Common myeloid progenitor, CD34-positive (primary cell): ENCODE results near the gene PIK3R5.
"Not testable (repeated sequence)": the region's sequence is repeated elsewhere in the genome, so short reads cannot be mapped to it uniquely, and the experiment has no call there.

Experiments
- CTCF ChIA-PET: fragments of 350-600 bp; sonication (Branson Sonifier 250); formaldehyde crosslinking; loops from one replicate; lab custom pipeline; 2021; ENCODE audit warnings: antibody characterized with exemption; lab: Charles Lee
- POLR2A ChIA-PET: fragments of 350-600 bp; sonication (Branson Sonifier 250); formaldehyde crosslinking; loops from one replicate; lab custom pipeline; 2021; ENCODE audit warnings: antibody characterized with exemption; lab: Charles Lee
- DNase-seq, 3 donors: peaks; one replicate each; pipeline versions ENCODE4 v3.0.0 to v3.0.0-alpha.2; 2013
- H3K27ac ChIP-seq, 2 experiments: 1 replicate in 1 of 2; 2 replicates in 1 of 2; pipeline ENCODE4 v1.7.0; 2013; ENCODE audit warnings: inconsistent platforms in 2 of 2, low read length in 2 of 2, mild to moderate bottlenecking in 2 of 2, low read depth in 1 of 2, moderate library complexity in 1 of 2; ENCODE audit not compliant: severe bottlenecking in 2 of 2, insufficient read depth in 1 of 2, poor library complexity in 1 of 2
- H3K27me3 ChIP-seq, 5 experiments: replicated peaks in 2 of 5; 1 replicate in 3 of 5; 2 replicates in 2 of 5; pipeline versions ENCODE4 v1.6.1 to v1.7.0; 2013; ENCODE audit warnings: low read length in 4 of 5, mild to moderate bottlenecking in 2 of 5, moderate library complexity in 2 of 5, inconsistent platforms in 1 of 5; ENCODE audit not compliant: insufficient read depth in 5 of 5, control insufficient read depth in 4 of 5
- H3K36me3 ChIP-seq, 4 experiments: 1 replicate in 2 of 4; 2 replicates in 2 of 4; pipeline versions ENCODE4 v1.6.1 to v1.7.0; 2013; ENCODE audit warnings: low read length in 3 of 4, control low read depth in 1 of 4, mild to moderate bottlenecking in 1 of 4; ENCODE audit not compliant: control insufficient read depth in 4 of 4, insufficient read depth in 4 of 4
- H3K4me1 ChIP-seq, 4 experiments: 1 replicate in 3 of 4; 2 replicates in 1 of 4; pipeline versions ENCODE4 v1.6.1 to v1.7.1; 2013; ENCODE audit warnings: low read length in 3 of 4, mild to moderate bottlenecking in 3 of 4, control low read depth in 1 of 4, inconsistent platforms in 1 of 4, moderate library complexity in 1 of 4; ENCODE audit not compliant: control insufficient read depth in 4 of 4, insufficient read depth in 4 of 4; ENCODE audit errors: control extremely low read depth in 1 of 4
- H3K4me3 ChIP-seq, 7 experiments: 1 replicate in 4 of 7; 2 replicates in 3 of 7; pipeline versions ENCODE4 v1.5.1 to v1.7.0; 2013; ENCODE audit warnings: mild to moderate bottlenecking in 7 of 7, low read length in 6 of 7, moderate library complexity in 6 of 7, inconsistent platforms in 2 of 7, low read depth in 2 of 7, control low read depth in 1 of 7; ENCODE audit not compliant: insufficient read depth in 4 of 7, control insufficient read depth in 1 of 7; ENCODE audit errors: extremely low read depth in 1 of 7
- H3K9me3 ChIP-seq, 5 experiments: 1 replicate in 4 of 5; 2 replicates in 1 of 5; pipeline versions ENCODE4 v1.6.1 to v1.7.1; 2013; ENCODE audit warnings: low read length in 4 of 5, mild to moderate bottlenecking in 2 of 5, inconsistent platforms in 1 of 5, low read depth in 1 of 5, moderate library complexity in 1 of 5; ENCODE audit not compliant: control insufficient read depth in 4 of 5, insufficient read depth in 2 of 5; ENCODE audit errors: control extremely low read depth in 1 of 5
- WGBS: methylation state at CpG from one replicate; pipeline ENCODE4 v1.1.5; 2013; ENCODE audit not compliant: insufficient coverage; 5-methylcytosine and 5-hydroxymethylcytosine counted together

PIK3R5 gene

DNA sequence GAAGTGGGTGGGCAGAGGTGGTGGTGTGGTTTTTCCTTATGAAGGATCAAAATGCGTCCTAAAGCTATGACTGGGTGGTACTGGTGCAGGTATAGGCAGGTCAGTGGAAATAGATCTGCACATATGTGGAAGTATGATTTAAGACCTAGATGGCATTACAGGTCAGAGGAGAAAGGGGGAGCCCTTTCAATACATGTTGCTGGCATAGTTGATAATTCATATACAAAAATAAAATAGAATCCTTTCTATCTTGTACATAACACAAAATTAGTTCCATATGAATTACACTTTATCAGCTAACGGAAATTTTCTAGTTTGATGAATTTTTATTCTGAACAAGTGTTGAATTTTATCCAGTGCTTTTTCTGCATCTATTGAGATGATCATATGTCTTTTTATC is 20.8 kb upstream of the PIK3R5 start:
- H3K4me3 ChIP-seq, result no peak overlapping the region
- no peaks in the 10 kb centered on the region for H3K27me3 ChIP-seq
- peaks cover 0 to 6% (median 0%) of the 10 kb centered on the region in 5 experiments for H3K9me3 ChIP-seq
- no peak for DNase-seq
- H3K36me3 ChIP-seq, result no peaks in the 10 kb centered on the region
- ChIA-PET CTCF (no interaction called here), POLR2A (no interaction called here)
- H3K27ac ChIP-seq, result no peak overlapping the region
- 67% methylated on average over 1 of the region's 2 CpGs for WGBS
- H3K4me1 ChIP-seq, result peaks cover 0 to 7% (median 2%) of the 10 kb centered on the region in 4 experiments

DNA sequence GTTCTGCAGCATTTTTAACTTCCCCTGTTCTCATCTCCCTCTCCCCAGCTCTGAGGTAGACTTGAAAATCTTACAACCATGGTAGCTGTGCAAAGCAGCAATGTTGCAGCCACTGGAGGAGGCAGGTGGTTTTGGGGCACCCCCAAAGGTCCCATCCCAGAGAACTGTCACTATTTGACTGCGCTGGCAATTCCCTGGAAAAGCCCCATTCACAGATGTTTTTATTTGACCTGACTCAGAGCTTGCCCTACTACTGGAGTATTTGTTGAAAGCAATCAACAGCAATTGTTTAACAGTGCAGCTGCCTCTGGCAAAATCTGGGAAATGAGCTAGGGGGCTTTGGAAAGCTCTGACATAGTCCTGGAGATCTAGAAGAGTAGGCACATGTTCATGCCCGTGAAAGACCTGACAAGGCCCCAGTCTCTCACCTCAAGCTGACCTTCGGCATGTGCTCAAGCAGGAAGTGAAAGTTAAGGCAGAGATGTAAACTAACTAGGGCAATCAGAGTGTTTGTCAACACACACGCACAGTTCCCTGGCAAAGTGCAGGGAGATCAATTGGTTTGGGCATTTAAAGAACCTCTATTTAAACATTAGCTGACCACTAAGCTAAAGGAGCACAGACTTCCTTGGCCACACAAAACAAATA is 19.7 kb upstream of the PIK3R5 start:
- H3K36me3 ChIP-seq, result no peaks in the 10 kb centered on the region
- no peaks in the 10 kb centered on the region for H3K27me3 ChIP-seq
- CTCF ChIA-PET, result interaction anchor here (1.0 to 1.1 kb wide), 2 partner anchors 10 to 223 kb away, joined by 3 read pairs; no protein-coding TSS in a partner anchor
- H3K4me1 ChIP-seq, result peaks cover 0 to 7% (median 2%) of the 10 kb centered on the region in 4 experiments
- DNase-seq, result no peak
- no peak overlapping the region for H3K27ac ChIP-seq
- peaks cover 0 to 6% (median 0%) of the 10 kb centered on the region in 5 experiments for H3K9me3 ChIP-seq
- POLR2A ChIA-PET, result interaction anchor here (0.6 kb wide), 1 partner anchor 812 kb away, joined by 3 read pairs; no protein-coding TSS in a partner anchor
- WGBS, result 100% methylated on average over 4 of the region's 4 CpGs
- no peak overlapping the region for H3K4me3 ChIP-seq

DNA sequence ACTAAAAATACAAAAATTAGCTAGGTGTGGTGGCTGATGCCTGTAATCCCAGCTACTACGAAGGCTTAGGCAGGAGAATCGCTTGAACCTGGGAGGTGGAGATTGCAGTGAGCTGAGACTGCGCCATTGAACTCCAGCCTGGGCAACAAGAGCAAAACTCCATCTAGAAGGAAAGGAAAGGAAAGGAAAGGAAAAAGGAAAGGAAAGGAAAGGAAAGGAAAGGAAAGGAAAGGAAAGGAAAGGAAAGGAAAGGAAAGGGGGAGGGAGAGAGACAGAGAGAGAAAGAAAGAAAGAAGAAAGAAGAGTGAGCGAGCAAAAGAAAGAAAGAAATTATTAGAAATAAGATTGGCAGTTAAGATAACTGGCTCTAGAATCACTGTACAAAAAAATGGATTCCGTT is 18.7 kb upstream of the PIK3R5 start:
- not testable (repeated sequence) for H3K27ac ChIP-seq
- CTCF ChIA-PET, result interaction anchor here (1.1 kb wide), 1 partner anchor 222 kb away, joined by 3 read pairs; no protein-coding TSS in a partner anchor
- 100% methylated on average over 4 of the region's 5 CpGs for WGBS

DNA sequence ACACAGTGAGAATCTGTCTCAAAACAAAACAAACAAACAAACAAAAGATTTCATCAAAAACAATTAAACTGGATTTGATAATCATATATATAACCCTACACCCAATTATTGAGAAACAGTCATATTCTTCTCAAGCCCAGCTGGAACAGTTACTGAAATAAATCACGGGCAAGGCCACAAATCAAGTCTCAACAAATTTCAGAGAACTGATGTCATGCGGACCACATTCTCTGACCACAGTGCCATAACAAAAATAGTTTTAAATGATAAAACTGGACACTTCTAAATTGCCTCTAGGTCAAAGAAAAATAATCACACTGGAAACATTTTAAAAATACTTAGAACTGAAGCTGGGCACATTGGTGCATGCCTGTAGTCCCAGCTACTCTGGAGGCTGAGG is 15.9 kb upstream of the PIK3R5 start:
- H3K4me1 ChIP-seq, result peaks cover 0 to 7% (median 2%) of the 10 kb centered on the region in 4 experiments
- 89% methylated on average over 2 of the region's 2 CpGs for WGBS
- no peak for DNase-seq
- ChIA-PET POLR2A (no interaction called here), CTCF (interaction anchor here (1.2 to 1.6 kb wide), 2 partner anchors 9 to 21 kb away, joined by 3 read pairs; no protein-coding TSS in a partner anchor)
- H3K36me3 ChIP-seq, result no peaks in the 10 kb centered on the region
- H3K4me3 ChIP-seq, result no peak overlapping the region
- H3K27me3 ChIP-seq, result no peaks in the 10 kb centered on the region
- peaks cover 0 to 6% (median 0%) of the 10 kb centered on the region in 5 experiments for H3K9me3 ChIP-seq
- H3K27ac ChIP-seq, result no peak overlapping the region

More for the DNA sequence above, 18.7 kb upstream of the PIK3R5 start:
- POLR2A ChIA-PET, H3K4me3 ChIP-seq, H3K27me3 ChIP-seq, H3K36me3 ChIP-seq, DNase-seq, H3K9me3 ChIP-seq, H3K4me1 ChIP-seq: not testable (repeated sequence)

DNA sequence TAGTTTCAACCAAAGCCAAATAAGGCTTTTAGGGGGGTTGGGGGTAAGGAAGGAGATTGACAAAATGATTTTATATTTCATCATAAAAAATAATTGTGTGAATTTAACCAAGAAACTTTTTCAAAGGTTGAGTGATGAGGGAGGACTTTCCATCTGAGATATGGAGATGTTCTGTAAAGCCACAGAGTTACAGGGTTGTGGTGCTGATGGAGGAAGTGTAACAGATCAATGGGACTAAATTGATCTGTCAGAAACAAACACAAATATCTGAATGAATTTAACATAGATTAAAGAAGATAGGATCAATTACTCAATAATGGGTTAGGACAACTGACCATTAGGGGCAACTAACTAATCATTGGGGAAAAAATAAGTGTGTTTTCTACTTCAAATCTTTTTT is 14.2 kb upstream of the PIK3R5 start:
- Histone ChIP-seq H3K4me1 (no peaks in the 10 kb centered on the region), H3K36me3 (no peaks in the 10 kb centered on the region), H3K4me3 (no peak overlapping the region), H3K27me3 (no peaks in the 10 kb centered on the region), H3K27ac (no peak overlapping the region), H3K9me3 (no peaks in the 10 kb centered on the region)
- ChIA-PET POLR2A (no interaction called here), CTCF (no interaction called here)
- DNase-seq, result no peak

DNA sequence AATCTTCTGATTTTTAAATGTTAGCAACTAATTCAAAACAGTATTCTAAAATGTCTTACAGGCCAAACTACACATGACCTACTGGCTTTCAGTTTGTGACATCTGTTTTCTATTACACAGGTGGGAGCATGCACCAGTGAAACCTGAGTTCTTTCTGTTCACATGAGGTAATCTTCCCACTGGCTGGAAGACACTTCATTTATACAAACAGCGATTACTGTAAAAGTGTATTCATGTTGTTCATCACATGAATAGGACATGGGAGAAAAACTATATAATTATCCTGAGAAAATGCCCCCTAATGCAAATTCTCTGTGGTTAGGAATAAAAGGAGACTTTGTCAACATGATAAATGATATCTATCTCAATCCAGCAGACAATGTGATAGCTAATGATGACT is 11.1 kb upstream of the PIK3R5 start:
- Histone ChIP-seq H3K9me3 (peaks cover 0 to 2% (median 0%) of the 10 kb centered on the region in 5 experiments), H3K4me1 (no peaks in the 10 kb centered on the region), H3K27me3 (no peaks in the 10 kb centered on the region), H3K27ac (no peak overlapping the region), H3K36me3 (no peaks in the 10 kb centered on the region), H3K4me3 (no peak overlapping the region)
- WGBS, result no CpG with 5 or more reads among the region's 1 CpG
- ChIA-PET CTCF (interaction anchor here (1.1 to 1.5 kb wide), 4 partner anchors 18 to 22 kb away, joined by 3 to 4 read pairs (median 3); no protein-coding TSS in a partner anchor), POLR2A (no interaction called here)
- no peak for DNase-seq

DNA sequence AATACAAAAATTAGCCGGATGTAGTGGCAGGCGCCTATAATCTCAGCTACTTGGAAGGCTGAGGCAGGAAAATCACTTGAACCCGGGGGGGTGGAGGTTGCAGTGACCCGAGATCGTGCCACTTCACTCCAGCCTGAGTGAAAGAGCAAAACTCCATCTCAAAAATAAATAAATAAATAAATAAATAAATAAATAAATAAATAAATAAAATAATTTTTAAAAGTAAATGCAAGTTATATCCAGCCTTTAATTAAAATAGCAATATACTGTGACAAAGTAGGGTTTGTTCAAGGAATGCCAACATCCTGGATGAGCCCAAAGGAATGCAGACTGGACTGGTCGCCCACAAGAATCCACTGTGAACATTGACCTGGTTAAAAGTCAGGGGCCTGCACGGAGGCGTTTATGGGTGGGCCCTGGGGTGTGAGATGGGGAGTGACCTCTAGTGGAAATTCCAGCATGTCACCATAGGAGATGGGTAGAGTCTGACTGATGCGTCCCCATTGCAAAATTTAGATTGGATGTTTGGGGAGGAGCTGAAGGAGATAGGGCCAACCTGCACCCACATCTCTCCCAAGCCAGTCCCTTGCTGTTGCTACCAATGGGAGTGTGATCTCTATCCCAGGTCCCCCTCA is 9.7 kb upstream of the PIK3R5 start:
- no peaks in the 10 kb centered on the region for H3K4me1 ChIP-seq
- no peak for DNase-seq
- peaks cover 0 to 2% (median 0%) of the 10 kb centered on the region in 5 experiments for H3K9me3 ChIP-seq
- no peaks in the 10 kb centered on the region for H3K36me3 ChIP-seq
- CTCF ChIA-PET, result no interaction called here
- POLR2A ChIA-PET, result interaction anchor here (0.6 kb wide), 1 partner anchor 76 kb away, joined by 3 read pairs; no protein-coding TSS in a partner anchor
- no peak overlapping the region for H3K4me3 ChIP-seq
- no peaks in the 10 kb centered on the region for H3K27me3 ChIP-seq
- 98% methylated on average over 5 of the region's 9 CpGs for WGBS
- H3K27ac ChIP-seq, result no peak overlapping the region
